ENCODE results near the gene MAGEA9B. TPM values are rescaled to one million over a fixed set of nuclear protein-coding genes. Genes with fewer than 3 reads are reported as not detected.

The MAGEA9B gene
- total RNA-seq, 1 experiment from 2014 or later = not detected

GRCh38 chrX:149570668-149571067, 16.6 kb downstream of the MAGEA9B start:
- no peak overlapping the region for H3K4me3 Mint-ChIP-seq (ENCODE audit: low read depth, unreplicated experiment)
- TF ChIP-seq CTCF (IDR thresholded peaks at IDR 0.05; ENCODE audit: unreplicated experiment) = no peak
- CTCF ChIA-PET = no interaction called here
- H3K9me3 Mint-ChIP-seq (ENCODE audit: low read depth, unreplicated experiment) = no peaks in the 10 kb centered on the region
- no TSS peak for BruUV-seq (replicated peaks)
- no peaks in the 10 kb centered on the region for H3K36me3 Mint-ChIP-seq (ENCODE audit: insufficient read depth, unreplicated experiment)
- H3K27ac Mint-ChIP-seq (ENCODE audit: unreplicated experiment) = no peak overlapping the region
- intact Hi-C loops (cut with micrococcal nuclease; ENCODE audit: unreplicated experiment) = no loop called here
- H3K4me1 Mint-ChIP-seq (ENCODE audit: low read depth, unreplicated experiment) = peaks cover 7% of the 10 kb centered on the region
- H3K27me3 Mint-ChIP-seq (ENCODE audit: unreplicated experiment) = no peaks in the 10 kb centered on the region
- DNase-seq = no peak

GRCh38 chrX:149569770-149570169, 17.5 kb downstream of the MAGEA9B start:
- CTCF ChIA-PET = no interaction called here
- DNase-seq = no peak
- H3K27me3 Mint-ChIP-seq (ENCODE audit: unreplicated experiment) = no peaks in the 10 kb centered on the region
- no peaks in the 10 kb centered on the region for H3K9me3 Mint-ChIP-seq (ENCODE audit: low read depth, unreplicated experiment)
- H3K27ac Mint-ChIP-seq (ENCODE audit: unreplicated experiment) = no peak overlapping the region
- H3K4me3 Mint-ChIP-seq (ENCODE audit: low read depth, unreplicated experiment) = no peak overlapping the region
- peaks cover 7% of the 10 kb centered on the region for H3K4me1 Mint-ChIP-seq (ENCODE audit: low read depth, unreplicated experiment)
- BruUV-seq (replicated peaks) = no TSS peak
- intact Hi-C loops (cut with micrococcal nuclease; ENCODE audit: unreplicated experiment) = no loop called here
- H3K36me3 Mint-ChIP-seq (ENCODE audit: insufficient read depth, unreplicated experiment) = no peaks in the 10 kb centered on the region
- TF ChIP-seq CTCF (IDR thresholded peaks at IDR 0.05; ENCODE audit: unreplicated experiment) = no peak

DNA sequence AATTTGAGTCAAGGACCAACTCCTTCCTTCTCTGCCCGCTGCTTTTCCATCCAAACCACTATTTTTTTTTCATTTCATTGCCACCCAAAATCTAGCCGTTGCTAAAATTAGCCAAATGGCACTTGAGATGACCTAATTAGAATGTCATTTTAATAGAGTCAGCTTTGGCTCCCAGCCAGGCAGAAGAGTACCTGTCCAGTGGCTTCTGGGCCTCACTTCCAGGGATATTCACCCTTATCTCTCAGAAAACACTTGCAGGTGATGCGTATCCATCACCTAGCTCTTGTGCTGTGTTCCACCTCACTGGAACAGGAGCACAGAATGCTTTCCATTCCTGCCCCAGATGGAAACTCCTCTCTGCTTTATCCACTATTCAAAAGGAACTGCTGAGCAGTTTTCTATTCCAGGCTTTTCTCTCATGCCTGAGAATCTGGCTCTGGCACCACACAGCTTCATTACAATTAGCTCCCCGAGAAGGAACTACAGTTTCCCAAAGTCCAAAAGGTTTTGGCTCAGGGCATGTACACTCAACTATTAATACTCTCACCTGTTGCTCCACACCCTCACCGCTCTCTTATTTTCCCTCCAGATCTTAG, 18.5 kb downstream of the MAGEA9B start:
- Mint-ChIP-seq H3K9me3 (ENCODE audit: low read depth, unreplicated experiment) (no peaks in the 10 kb centered on the region), H3K4me3 (ENCODE audit: low read depth, unreplicated experiment) (no peak overlapping the region), H3K4me1 (ENCODE audit: low read depth, unreplicated experiment) (peaks cover 7% of the 10 kb centered on the region), H3K27ac (ENCODE audit: unreplicated experiment) (no peak overlapping the region), H3K27me3 (ENCODE audit: unreplicated experiment) (no peaks in the 10 kb centered on the region), H3K36me3 (ENCODE audit: insufficient read depth, unreplicated experiment) (no peaks in the 10 kb centered on the region)
- intact Hi-C loops (cut with micrococcal nuclease; ENCODE audit: unreplicated experiment) = no loop called here
- CTCF ChIA-PET = no interaction called here
- BruUV-seq (replicated peaks) = no TSS peak
- no peak for TF ChIP-seq CTCF (IDR thresholded peaks at IDR 0.05; ENCODE audit: unreplicated experiment)
- no peak for DNase-seq

GRCh38 chrX:149567621-149568417, 19.4 kb downstream of the MAGEA9B start:
- no peak overlapping the region for H3K4me3 Mint-ChIP-seq (ENCODE audit: low read depth, unreplicated experiment)
- intact Hi-C loops (cut with micrococcal nuclease; ENCODE audit: unreplicated experiment) = no loop called here
- TF ChIP-seq CTCF (IDR thresholded peaks at IDR 0.05; ENCODE audit: unreplicated experiment) = no peak
- CTCF ChIA-PET = no interaction called here
- BruUV-seq (replicated peaks) = no TSS peak
- H3K4me1 Mint-ChIP-seq (ENCODE audit: low read depth, unreplicated experiment) = peaks cover 7% of the 10 kb centered on the region
- H3K36me3 Mint-ChIP-seq (ENCODE audit: insufficient read depth, unreplicated experiment) = no peaks in the 10 kb centered on the region
- no peak overlapping the region for H3K27ac Mint-ChIP-seq (ENCODE audit: unreplicated experiment)
- DNase-seq = no peak
- H3K9me3 Mint-ChIP-seq (ENCODE audit: low read depth, unreplicated experiment) = no peaks in the 10 kb centered on the region
- no peaks in the 10 kb centered on the region for H3K27me3 Mint-ChIP-seq (ENCODE audit: unreplicated experiment)

Data from Calu3 (cell line).